Nephron (organoid): ENCODE data around the gene ACBD6.

Experiments
- H3K27ac Mint-ChIP-seq, 3 experiments: 2 replicates each; pipeline ENCODE4 v1.8.0; 2020; ENCODE audit warnings: mixed read lengths in 3 of 3, mild to moderate bottlenecking in 2 of 3, moderate library complexity in 1 of 3
- H3K27me3 Mint-ChIP-seq: 2 replicates; pipeline ENCODE4 v1.8.0; 2021; ENCODE audit warnings: low read depth, mild to moderate bottlenecking, moderate library complexity, mixed read lengths
- H3K36me3 Mint-ChIP-seq: 2 replicates; pipeline ENCODE4 v1.8.0; 2020; ENCODE audit warnings: low read depth, mixed read lengths
- H3K4me1 Mint-ChIP-seq: 2 replicates; pipeline ENCODE4 v1.8.0; 2020; ENCODE audit warnings: mixed read lengths
- H3K4me3 Mint-ChIP-seq, 3 experiments: 2 replicates each; pipeline ENCODE4 v1.8.0; 2020; ENCODE audit warnings: mild to moderate bottlenecking in 3 of 3, mixed read lengths in 3 of 3, moderate library complexity in 2 of 3
- H3K9me3 Mint-ChIP-seq: 2 replicates; pipeline ENCODE4 v1.8.0; 2020; ENCODE audit warnings: mixed read lengths
- TF ChIP-seq, protein P1 (sequence below), 3 experiments: fragments of 200-600 bp; sonication (generic); IDR thresholded peaks; one replicate each; pipeline ENCODE4 v1.5.0; 2021; ENCODE audit warnings: antibody characterized with exemption in 3 of 3; ENCODE audit not compliant: unreplicated experiment in 3 of 3

The ACBD6 gene

DNA sequence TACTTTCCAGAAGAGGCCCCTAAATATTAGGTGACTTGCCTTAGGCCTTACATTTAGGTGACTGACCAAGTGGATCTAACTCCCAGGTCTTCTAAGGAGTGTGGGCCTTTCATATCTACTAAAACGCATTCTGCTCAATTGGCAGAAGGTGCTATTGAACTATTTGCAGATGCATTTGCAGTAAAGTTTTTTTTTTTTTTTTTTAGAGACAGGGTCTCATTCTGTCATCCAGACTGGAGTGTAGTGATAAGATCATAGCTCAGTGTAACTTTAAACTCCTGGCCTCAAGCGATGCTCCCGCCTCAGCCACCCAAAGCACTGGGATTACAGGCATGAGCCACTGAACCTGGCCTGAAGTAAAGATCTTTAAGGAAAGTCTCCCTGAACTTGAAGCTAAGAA is 13.0 kb upstream of the ACBD6 start:
- no peak overlapping the region for H3K4me3 Mint-ChIP-seq
- TF ChIP-seq, protein P1, sequence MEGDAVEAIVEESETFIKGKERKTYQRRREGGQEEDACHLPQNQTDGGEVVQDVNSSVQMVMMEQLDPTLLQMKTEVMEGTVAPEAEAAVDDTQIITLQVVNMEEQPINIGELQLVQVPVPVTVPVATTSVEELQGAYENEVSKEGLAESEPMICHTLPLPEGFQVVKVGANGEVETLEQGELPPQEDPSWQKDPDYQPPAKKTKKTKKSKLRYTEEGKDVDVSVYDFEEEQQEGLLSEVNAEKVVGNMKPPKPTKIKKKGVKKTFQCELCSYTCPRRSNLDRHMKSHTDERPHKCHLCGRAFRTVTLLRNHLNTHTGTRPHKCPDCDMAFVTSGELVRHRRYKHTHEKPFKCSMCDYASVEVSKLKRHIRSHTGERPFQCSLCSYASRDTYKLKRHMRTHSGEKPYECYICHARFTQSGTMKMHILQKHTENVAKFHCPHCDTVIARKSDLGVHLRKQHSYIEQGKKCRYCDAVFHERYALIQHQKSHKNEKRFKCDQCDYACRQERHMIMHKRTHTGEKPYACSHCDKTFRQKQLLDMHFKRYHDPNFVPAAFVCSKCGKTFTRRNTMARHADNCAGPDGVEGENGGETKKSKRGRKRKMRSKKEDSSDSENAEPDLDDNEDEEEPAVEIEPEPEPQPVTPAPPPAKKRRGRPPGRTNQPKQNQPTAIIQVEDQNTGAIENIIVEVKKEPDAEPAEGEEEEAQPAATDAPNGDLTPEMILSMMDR (IDR thresholded peaks at IDR 0.05; ENCODE audit: unreplicated experiment in 3 of 3) = no peak
- peaks cover 10% of the 10 kb centered on the region for H3K4me1 Mint-ChIP-seq
- no peaks in the 10 kb centered on the region for H3K27me3 Mint-ChIP-seq
- peak overlapping the region in 1 of 3 experiments; percentile 51 for H3K27ac Mint-ChIP-seq
- H3K9me3 Mint-ChIP-seq = peaks cover 3% of the 10 kb centered on the region
- no peaks in the 10 kb centered on the region for H3K36me3 Mint-ChIP-seq

DNA sequence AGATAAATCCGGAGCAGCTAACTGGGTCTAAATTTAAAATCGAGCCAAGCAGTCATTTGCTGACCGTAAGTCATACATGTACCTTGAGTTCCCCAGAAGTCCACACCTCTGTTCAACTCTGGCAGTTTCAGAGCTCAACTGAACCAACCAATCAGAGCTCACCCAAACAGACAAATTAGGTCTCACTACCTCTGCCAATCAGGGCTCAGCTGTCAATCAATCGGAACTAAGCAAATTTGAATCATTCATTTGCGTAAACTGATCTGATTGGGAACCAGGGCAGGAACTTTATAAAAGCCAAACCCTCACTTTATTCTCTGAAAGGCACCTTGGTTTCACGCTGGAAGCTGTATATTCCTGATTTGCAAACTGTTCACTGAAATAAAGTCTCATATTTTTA is 11.2 kb upstream of the ACBD6 start:
- TF ChIP-seq, protein P1 (IDR thresholded peaks at IDR 0.05; ENCODE audit: unreplicated experiment in 3 of 3) = no peak
- Mint-ChIP-seq H3K4me1 (peaks cover 4% of the 10 kb centered on the region), H3K9me3 (peaks cover 3% of the 10 kb centered on the region), H3K36me3 (no peaks in the 10 kb centered on the region), H3K4me3 (no peak overlapping the region), H3K27ac (no peak overlapping the region), H3K27me3 (no peaks in the 10 kb centered on the region)

DNA sequence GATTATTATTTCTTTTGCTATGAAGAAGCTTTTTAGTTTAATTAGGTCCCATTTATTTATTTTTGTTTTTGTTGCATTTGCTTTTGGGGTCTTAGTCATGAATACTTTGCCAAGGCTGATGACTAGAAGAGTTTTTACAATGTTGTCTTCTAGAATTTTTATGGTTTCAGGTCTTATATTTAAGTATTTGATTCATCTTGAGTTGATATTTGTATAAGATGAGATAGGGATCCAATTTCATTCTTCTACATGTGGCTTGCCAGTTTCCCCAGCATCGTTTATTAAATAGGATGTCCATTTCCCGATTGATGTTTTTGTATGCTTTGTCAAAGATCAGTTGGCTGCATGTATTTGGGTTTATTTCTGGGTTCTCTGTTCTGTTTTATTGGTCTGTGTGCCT is 8.5 kb upstream of the ACBD6 start:
- H3K4me3 Mint-ChIP-seq = no peak overlapping the region
- H3K27me3 Mint-ChIP-seq = no peaks in the 10 kb centered on the region
- H3K36me3 Mint-ChIP-seq = no peaks in the 10 kb centered on the region
- H3K4me1 Mint-ChIP-seq = peaks cover 7% of the 10 kb centered on the region
- TF ChIP-seq, protein P1 (IDR thresholded peaks at IDR 0.05; ENCODE audit: unreplicated experiment in 3 of 3) = no peak
- no peak overlapping the region for H3K27ac Mint-ChIP-seq
- peaks cover 5% of the 10 kb centered on the region for H3K9me3 Mint-ChIP-seq

DNA sequence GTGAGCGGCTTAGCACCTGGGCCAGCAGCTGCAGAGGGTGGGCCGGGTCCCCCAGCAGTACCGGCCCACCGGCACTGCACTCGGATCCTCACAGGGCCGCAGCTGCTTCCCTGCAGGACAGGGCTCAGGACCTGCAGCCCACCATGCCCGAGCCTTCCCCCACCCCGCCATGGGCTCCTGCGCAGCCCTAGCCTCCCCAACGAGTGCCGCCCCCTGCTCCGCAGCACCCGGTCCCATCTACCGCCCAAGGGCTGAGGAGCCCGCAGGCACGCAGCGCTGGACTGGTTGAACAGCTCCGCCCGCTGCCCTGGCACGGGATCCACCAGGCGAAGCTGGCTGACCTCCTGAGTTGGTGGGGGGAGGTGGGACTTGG is 6.3 kb upstream of the ACBD6 start:
- H3K9me3 Mint-ChIP-seq = peaks cover 5% of the 10 kb centered on the region
- H3K27me3 Mint-ChIP-seq = no peaks in the 10 kb centered on the region
- H3K36me3 Mint-ChIP-seq = no peaks in the 10 kb centered on the region

DNA sequence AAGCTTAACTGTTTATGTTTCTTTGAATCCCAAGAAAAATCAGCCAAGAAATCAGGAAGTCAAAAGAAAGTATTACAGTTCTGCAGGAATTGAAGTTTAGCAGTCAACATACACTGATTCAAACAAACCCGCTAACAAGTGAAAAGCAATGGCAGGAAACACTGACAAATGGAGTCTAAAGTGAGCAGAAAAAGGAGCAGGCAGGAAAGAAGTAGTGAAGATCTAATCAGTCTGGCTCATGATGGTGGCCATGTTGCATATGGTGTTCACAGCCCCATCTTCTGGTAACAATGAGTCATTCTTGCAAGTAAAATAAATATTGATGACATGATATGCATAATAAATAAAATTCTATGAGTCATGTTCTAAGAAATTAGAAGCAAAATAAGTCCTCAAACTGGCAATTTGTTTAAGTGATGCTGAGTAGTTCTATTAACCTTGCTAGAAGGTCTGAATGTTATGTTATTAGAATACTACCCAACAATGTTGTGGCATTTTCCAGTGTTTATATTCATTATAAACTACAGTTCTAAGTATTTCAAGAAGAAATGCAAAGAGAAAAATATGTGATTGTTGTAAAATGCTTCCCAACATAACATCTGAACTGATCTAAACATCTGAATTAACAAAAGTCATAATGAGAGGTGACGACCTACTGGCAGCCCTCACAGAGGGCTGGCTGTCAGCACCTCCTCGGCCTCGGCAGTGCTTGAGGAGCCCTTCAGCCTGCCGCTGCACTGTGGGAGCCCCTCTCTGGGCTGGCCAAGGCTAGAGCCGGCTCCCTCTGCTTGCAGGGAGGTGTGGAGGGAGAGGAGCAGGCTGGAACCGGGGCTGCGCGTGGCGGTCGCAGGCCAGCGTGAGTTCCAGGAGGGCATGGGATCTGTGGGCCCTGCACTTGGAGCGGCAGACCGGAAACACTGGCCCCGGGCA is 5.7 kb upstream of the ACBD6 start:
- Mint-ChIP-seq H3K27me3 (no peaks in the 10 kb centered on the region), H3K4me1 (peaks cover 10% of the 10 kb centered on the region), H3K36me3 (no peaks in the 10 kb centered on the region), H3K27ac (no peak overlapping the region), H3K4me3 (no peak overlapping the region), H3K9me3 (peaks cover 5% of the 10 kb centered on the region)
- TF ChIP-seq, protein P1 (IDR thresholded peaks at IDR 0.05; ENCODE audit: unreplicated experiment in 3 of 3) = no peak

More for the DNA sequence above, 6.3 kb upstream of the ACBD6 start:
- Mint-ChIP-seq H3K4me3 (no peak overlapping the region), H3K27ac (no peak overlapping the region), H3K4me1 (peaks cover 6% of the 10 kb centered on the region)
- TF ChIP-seq, protein P1 (IDR thresholded peaks at IDR 0.05; ENCODE audit: unreplicated experiment in 3 of 3) = no peak
